Measurements from ENCODE around the gene MUC2. TPM values are rescaled to one million over a fixed set of nuclear protein-coding genes. Genes with fewer than 3 reads are reported as not detected.

The MUC2 gene
- total and polyA plus RNA-seq, 10 of the 15 experiments (the other 5 are each of a cell fraction or from before 2014, with no cell fraction given), result 0.23 TPM; not detected in 9

Other genes with a start within 250 kb of the MUC2 start
Only the 7 nearest of the 10 such genes appear.
- gene POLR2L, start 232.3 kb upstream of the MUC2 start, total RNA-seq (2014; rRNA removed), result 366 and 432 TPM in 2 replicates
- gene POLR2L, start 232.3 kb upstream of the MUC2 start, total RNA-seq (2014; rRNA removed; fragmentation: Illumina TruSeq; extraction: Trizol), result 60.2 and 68.7 TPM in 2 replicates
- gene POLR2L, start 232.3 kb upstream of the MUC2 start, total RNA-seq (2021), result 133 and 137 TPM in 2 replicates
- 13.7 and 44.2 TPM in 2 replicates for gene POLR2L, start 232.3 kb upstream of the MUC2 start, polyA plus RNA-seq (2011; rRNA removed)
- 2.2 and 23.1 TPM in 2 replicates for gene POLR2L, start 232.3 kb upstream of the MUC2 start, polyA plus RNA-seq (2014; fragmentation: Illumina TruSeq; extraction: Trizol)
- 100 to 1,000 TPM in 1 of 2 experiments, 10 to 100 TPM in 1; 68.8 to 117 TPM for gene POLR2L, start 232.3 kb upstream of the MUC2 start, polyA plus RNA-seq (2014; fragmentation: Nextera tagmentation; extraction: Ambion mirVana)
- 318 and 463 TPM in 2 replicates for gene POLR2L, start 232.3 kb upstream of the MUC2 start, polyA plus RNA-seq (2014; rRNA removed)
- 100 to 1,000 TPM; 439 to 497 TPM for gene POLR2L, start 232.3 kb upstream of the MUC2 start, polyA plus RNA-seq (2016; fragmentation: Nextera tagmentation; extraction: Ambion mirVana)
- gene TSPAN4, start 232.0 kb upstream of the MUC2 start, total RNA-seq (2014; rRNA removed), result 9.3 and 10.1 TPM in 2 replicates
- 2.3 and 2.7 TPM in 2 replicates for gene TSPAN4, start 232.0 kb upstream of the MUC2 start, total RNA-seq (2014; rRNA removed; fragmentation: Illumina TruSeq; extraction: Trizol)
- gene TSPAN4, start 232.0 kb upstream of the MUC2 start, total RNA-seq (2021), result 8.7 and 9.0 TPM in 2 replicates
- 6.5 and 13.4 TPM in 2 replicates for gene TSPAN4, start 232.0 kb upstream of the MUC2 start, polyA plus RNA-seq (2011; rRNA removed)
- gene TSPAN4, start 232.0 kb upstream of the MUC2 start, polyA plus RNA-seq (2014; fragmentation: Illumina TruSeq; extraction: Trizol), result 0.96 TPM in 1 of 2 replicates, not detected in the other
- under 1 TPM in 1 of 2 experiments, not detected in 1; 0.37 TPM for gene TSPAN4, start 232.0 kb upstream of the MUC2 start, polyA plus RNA-seq (2014; fragmentation: Nextera tagmentation; extraction: Ambion mirVana)
- gene TSPAN4, start 232.0 kb upstream of the MUC2 start, polyA plus RNA-seq (2014; rRNA removed), result 11.6 and 14.0 TPM in 2 replicates
- 1 to 10 TPM; 7.6 to 8.5 TPM for gene TSPAN4, start 232.0 kb upstream of the MUC2 start, polyA plus RNA-seq (2016; fragmentation: Nextera tagmentation; extraction: Ambion mirVana)
- gene CHID1, start 164.1 kb upstream of the MUC2 start, total RNA-seq (2014; rRNA removed), result 20.7 and 30.2 TPM in 2 replicates
- gene CHID1, start 164.1 kb upstream of the MUC2 start, total RNA-seq (2014; rRNA removed; fragmentation: Illumina TruSeq; extraction: Trizol), result 15.5 and 16.7 TPM in 2 replicates
- 48.5 and 54.2 TPM in 2 replicates for gene CHID1, start 164.1 kb upstream of the MUC2 start, total RNA-seq (2021)
- 15.5 and 30.1 TPM in 2 replicates for gene CHID1, start 164.1 kb upstream of the MUC2 start, polyA plus RNA-seq (2011; rRNA removed)
- gene CHID1, start 164.1 kb upstream of the MUC2 start, polyA plus RNA-seq (2014; fragmentation: Illumina TruSeq; extraction: Trizol), result 11.1 and 20.2 TPM in 2 replicates
- 10 to 100 TPM in 1 of 2 experiments, 1 to 10 TPM in 1; 4.8 to 10.1 TPM for gene CHID1, start 164.1 kb upstream of the MUC2 start, polyA plus RNA-seq (2014; fragmentation: Nextera tagmentation; extraction: Ambion mirVana)
- gene CHID1, start 164.1 kb upstream of the MUC2 start, polyA plus RNA-seq (2014; rRNA removed), result 38.9 and 40.2 TPM in 2 replicates
- gene CHID1, start 164.1 kb upstream of the MUC2 start, polyA plus RNA-seq (2016; fragmentation: Nextera tagmentation; extraction: Ambion mirVana), result 10 to 100 TPM; 63.3 to 75.2 TPM
- gene AP2A2, start 149.0 kb upstream of the MUC2 start, total RNA-seq (2014; rRNA removed), result 12.8 and 15.1 TPM in 2 replicates
- 17.7 TPM in 2 replicates for gene AP2A2, start 149.0 kb upstream of the MUC2 start, total RNA-seq (2014; rRNA removed; fragmentation: Illumina TruSeq; extraction: Trizol)
- gene AP2A2, start 149.0 kb upstream of the MUC2 start, total RNA-seq (2021), result 42.0 and 46.8 TPM in 2 replicates
- 23.2 and 34.8 TPM in 2 replicates for gene AP2A2, start 149.0 kb upstream of the MUC2 start, polyA plus RNA-seq (2011; rRNA removed)
- 39.6 and 48.8 TPM in 2 replicates for gene AP2A2, start 149.0 kb upstream of the MUC2 start, polyA plus RNA-seq (2014; fragmentation: Illumina TruSeq; extraction: Trizol)
- gene AP2A2, start 149.0 kb upstream of the MUC2 start, polyA plus RNA-seq (2014; fragmentation: Nextera tagmentation; extraction: Ambion mirVana), result 1 to 10 TPM in 1 of 2 experiments, under 1 TPM in 1; 0.58 to 2.6 TPM
- gene AP2A2, start 149.0 kb upstream of the MUC2 start, polyA plus RNA-seq (2014; rRNA removed), result 26.4 and 32.6 TPM in 2 replicates
- 10 to 100 TPM; 14.4 to 18.8 TPM for gene AP2A2, start 149.0 kb upstream of the MUC2 start, polyA plus RNA-seq (2016; fragmentation: Nextera tagmentation; extraction: Ambion mirVana)
- not detected in 2 replicates for gene MUC6, start 38.2 kb upstream of the MUC2 start, total RNA-seq (2014; rRNA removed)
- gene MUC6, start 38.2 kb upstream of the MUC2 start, total RNA-seq (2014; rRNA removed; fragmentation: Illumina TruSeq; extraction: Trizol), result not detected in 2 replicates
- 0.03 and 0.19 TPM in 2 replicates for gene MUC6, start 38.2 kb upstream of the MUC2 start, total RNA-seq (2021)
- gene MUC6, start 38.2 kb upstream of the MUC2 start, polyA plus RNA-seq (2011; rRNA removed), result not detected in 2 replicates
- not detected in 2 replicates for gene MUC6, start 38.2 kb upstream of the MUC2 start, polyA plus RNA-seq (2014; fragmentation: Illumina TruSeq; extraction: Trizol)
- not detected for gene MUC6, start 38.2 kb upstream of the MUC2 start, polyA plus RNA-seq (2014; fragmentation: Nextera tagmentation; extraction: Ambion mirVana)
- 0.03 TPM in 1 of 2 replicates, not detected in the other for gene MUC6, start 38.2 kb upstream of the MUC2 start, polyA plus RNA-seq (2014; rRNA removed)
- gene MUC6, start 38.2 kb upstream of the MUC2 start, polyA plus RNA-seq (2016; fragmentation: Nextera tagmentation; extraction: Ambion mirVana), result not detected
- gene MUC5AC, start 83.1 kb downstream of the MUC2 start, total RNA-seq (2014; rRNA removed), result not detected in 2 replicates
- not detected in 2 replicates for gene MUC5AC, start 83.1 kb downstream of the MUC2 start, total RNA-seq (2014; rRNA removed; fragmentation: Illumina TruSeq; extraction: Trizol)
- not detected in 2 replicates for gene MUC5AC, start 83.1 kb downstream of the MUC2 start, total RNA-seq (2021)
- under 0.01 TPM in 1 of 2 replicates, not detected in the other for gene MUC5AC, start 83.1 kb downstream of the MUC2 start, polyA plus RNA-seq (2011; rRNA removed)
- not detected in 2 replicates for gene MUC5AC, start 83.1 kb downstream of the MUC2 start, polyA plus RNA-seq (2014; fragmentation: Illumina TruSeq; extraction: Trizol)
- gene MUC5AC, start 83.1 kb downstream of the MUC2 start, polyA plus RNA-seq (2014; fragmentation: Nextera tagmentation; extraction: Ambion mirVana), result not detected
- not detected in 2 replicates for gene MUC5AC, start 83.1 kb downstream of the MUC2 start, polyA plus RNA-seq (2014; rRNA removed)
- gene MUC5AC, start 83.1 kb downstream of the MUC2 start, polyA plus RNA-seq (2016; fragmentation: Nextera tagmentation; extraction: Ambion mirVana), result under 1 TPM in 1 of 2 experiments, not detected in 1; 0.01 TPM
- not detected in 2 replicates for gene MUC5B, start 148.2 kb downstream of the MUC2 start, total RNA-seq (2014; rRNA removed)
- gene MUC5B, start 148.2 kb downstream of the MUC2 start, total RNA-seq (2014; rRNA removed; fragmentation: Illumina TruSeq; extraction: Trizol), result not detected in 2 replicates
- gene MUC5B, start 148.2 kb downstream of the MUC2 start, total RNA-seq (2021), result 1.5 TPM in 2 replicates
- not detected in 2 replicates for gene MUC5B, start 148.2 kb downstream of the MUC2 start, polyA plus RNA-seq (2011; rRNA removed)
- not detected in 2 replicates for gene MUC5B, start 148.2 kb downstream of the MUC2 start, polyA plus RNA-seq (2014; fragmentation: Illumina TruSeq; extraction: Trizol)
- gene MUC5B, start 148.2 kb downstream of the MUC2 start, polyA plus RNA-seq (2014; fragmentation: Nextera tagmentation; extraction: Ambion mirVana), result not detected
- gene MUC5B, start 148.2 kb downstream of the MUC2 start, polyA plus RNA-seq (2014; rRNA removed), result not detected in 2 replicates
- not detected for gene MUC5B, start 148.2 kb downstream of the MUC2 start, polyA plus RNA-seq (2016; fragmentation: Nextera tagmentation; extraction: Ambion mirVana)